ENCODE data around the gene EDDM3A.

DNA sequence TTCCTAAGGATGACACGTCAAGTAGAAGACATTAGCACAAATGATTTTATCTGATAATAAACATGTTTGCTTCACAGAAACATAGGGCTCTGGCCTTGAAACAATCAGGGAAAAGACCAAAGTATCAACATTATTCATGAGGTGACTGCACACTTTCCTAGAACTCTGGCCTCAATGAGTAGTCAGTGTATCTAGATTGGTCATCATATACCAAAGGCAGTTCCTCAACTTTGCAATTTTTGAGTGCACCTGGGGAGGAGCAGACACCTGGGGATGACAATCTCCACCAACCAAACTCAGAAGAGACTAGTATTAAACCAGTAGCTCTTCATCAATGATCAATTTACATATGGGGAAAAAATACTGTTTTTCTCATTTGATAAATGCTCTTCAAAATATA lies 4.5 kb downstream of the EDDM3A start:
- no peak for TF ChIP-seq CTCF (conservative IDR thresholded peaks at IDR 0.05 in 1 of 2, IDR thresholded peaks at IDR 0.05 in 1 of 2; ENCODE audit: extremely low read depth in 1 of 2, insufficient read depth in 1 of 2, low read depth in 1 of 2, low read length in 2 of 2)
- no peak for TF ChIP-seq EZH2 (IDR thresholded peaks at IDR 0.05; ENCODE audit: borderline replicate concordance, low read length)
